ENCODE data around the gene APOA4. TPM values are rescaled to one million over a fixed set of nuclear protein-coding genes. Genes with fewer than 3 reads are reported as not detected.
A peak's percentile ranks its signal among the peaks of the same experiment; 100 is the strongest.

The APOA4 gene
- polyA plus RNA-seq, 1 of the 3 experiments (the other 2 are of a cell fraction) = not detected

DNA sequence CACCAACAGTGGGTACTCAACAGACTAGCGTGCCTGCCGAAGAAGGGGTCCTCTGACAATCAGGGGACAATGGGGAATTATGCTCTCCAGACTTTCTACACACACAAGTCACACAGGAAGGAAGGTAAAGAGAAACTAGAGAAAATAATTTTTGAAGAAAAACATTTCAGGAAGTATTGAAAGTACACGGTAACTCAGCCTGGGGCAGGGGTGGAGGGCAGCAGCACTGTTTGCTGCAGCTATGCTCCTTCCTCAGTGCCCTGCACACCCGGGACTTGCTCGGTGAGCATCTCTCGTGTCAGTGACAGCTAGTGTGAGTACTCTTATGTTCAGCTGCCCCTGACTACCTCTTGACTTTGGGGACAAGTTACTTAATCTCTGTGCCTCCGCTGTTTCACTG is 32.3 kb upstream of the APOA4 start:
- Histone ChIP-seq H3K79me2 (ENCODE audit: insufficient read depth) (no peaks in the 10 kb centered on the region), H3K4me3 (ENCODE audit: low read depth in 2 of 2, low read length in 1 of 2) (no peak overlapping the region), H3K4me2 (no peak overlapping the region), H3K4me1 (ENCODE audit: control insufficient read depth in 1 of 2, insufficient read depth in 2 of 2, low read depth in 1 of 2, low read length in 1 of 2) (peaks cover 25 to 33% of the 10 kb centered on the region in 2 experiments), H3K9me2 (no peaks in the 10 kb centered on the region), H3K9me3 (no peaks in the 10 kb centered on the region), H3K27me3 (ENCODE audit: insufficient read depth) (no peaks in the 10 kb centered on the region), H2AFZ (ENCODE audit: low read depth) (no peak overlapping the region), H3K27ac (ENCODE audit: low read depth in 2 of 2, low read length in 1 of 2) (no peak overlapping the region), H3K9ac (no peak overlapping the region), H4K20me1 (ENCODE audit: insufficient read depth) (no peaks in the 10 kb centered on the region), H3F3A (replicated peaks; ENCODE audit: insufficient read depth) (peaks cover 31% of the 10 kb centered on the region), H3K36me3 (replicated peaks in 1 of 2; ENCODE audit: control insufficient read depth in 1 of 2, insufficient read depth in 2 of 2, low read length in 1 of 2) (peaks cover 5 to 26% of the 10 kb centered on the region in 2 experiments)
- POLR2A ChIA-PET = no interaction called here
- no peak for DNase-seq
- no peak for TF ChIP-seq FOSL2 (IDR thresholded peaks at IDR 0.05; ENCODE audit: borderline replicate concordance, low read depth)
- TF ChIP-seq ELF1 (IDR thresholded peaks at IDR 0.05) = no peak
- no peak for TF ChIP-seq POLR2AphosphoS5 (IDR thresholded peaks at IDR 0.05; ENCODE audit: low read depth, low read length)
- no peak for TF ChIP-seq PBX3 (IDR thresholded peaks at IDR 0.05)
- TF ChIP-seq SMC3 (IDR thresholded peaks at IDR 0.05; ENCODE audit: low read depth, low read length) = no peak
- no peak for TF ChIP-seq NFIC (IDR thresholded peaks at IDR 0.05; ENCODE audit: borderline replicate concordance)
- no peak for TF ChIP-seq CTCF (IDR thresholded peaks at IDR 0.05)
- no peak for TF ChIP-seq TCF12 (IDR thresholded peaks at IDR 0.05)
- WGBS (ENCODE audit: low lambda C conversion rate) = 96% methylated on average over 5 of the region's 7 CpGs
- CTCF ChIA-PET = interaction anchor here (1.6 to 2.5 kb wide), 2 partner anchors 19 to 372 kb away, joined by 5 to 7 read pairs; no protein-coding TSS in a partner anchor

GRCh38 chr11:116853461-116854073 is 30.5 kb upstream of the APOA4 start:
- H3K4me3 ChIP-seq (ENCODE audit: low read depth in 2 of 2, low read length in 1 of 2) = no peak overlapping the region

More at GRCh38 chr11:116853461-116854073, 30.5 kb upstream of the APOA4 start:
- Histone ChIP-seq H3K9me2 (no peaks in the 10 kb centered on the region), H3K9ac (peak overlapping the region; percentile 40), H3F3A (replicated peaks; ENCODE audit: insufficient read depth) (peaks cover 31% of the 10 kb centered on the region), H4K20me1 (ENCODE audit: insufficient read depth) (no peaks in the 10 kb centered on the region), H3K4me2 (peak overlapping the region; percentile 16), H3K27me3 (ENCODE audit: insufficient read depth) (no peaks in the 10 kb centered on the region), H3K9me3 (no peaks in the 10 kb centered on the region), H3K79me2 (ENCODE audit: insufficient read depth) (no peaks in the 10 kb centered on the region), H3K27ac (ENCODE audit: low read depth in 2 of 2, low read length in 1 of 2) (peak overlapping the region in 1 of 2 experiments; percentile 79; a peak in 2 of 4 replicates), H3K36me3 (replicated peaks in 1 of 2; ENCODE audit: control insufficient read depth in 1 of 2, insufficient read depth in 2 of 2, low read length in 1 of 2) (peaks cover 7 to 20% of the 10 kb centered on the region in 2 experiments), H3K4me1 (ENCODE audit: control insufficient read depth in 1 of 2, insufficient read depth in 2 of 2, low read depth in 1 of 2, low read length in 1 of 2) (peaks cover 15 to 33% of the 10 kb centered on the region in 2 experiments), H2AFZ (ENCODE audit: low read depth) (no peak overlapping the region)
- POLR2A ChIA-PET = no interaction called here
- no peak for DNase-seq
- CTCF ChIA-PET = interaction anchor here (1.0 to 2.0 kb wide), 5 partner anchors 17 to 373 kb away, joined by 3 to 7 read pairs (median 5); no protein-coding TSS in a partner anchor
- TF ChIP-seq JUND (IDR thresholded peaks at IDR 0.05) = peak; percentile 36; the same call in 1 of the 2 replicates
- TF ChIP-seq FOXM1 (IDR thresholded peaks at IDR 0.05; ENCODE audit: low read depth) = 0 out of 2 replicates have a peak, but pooled peaks have one; percentile 23
- TF ChIP-seq TCF12 (IDR thresholded peaks at IDR 0.05) = peak; percentile 13; the same call in 1 of the 2 replicates
- peak; percentile 15; the same call in 1 of the 2 replicates for TF ChIP-seq PBX3 (IDR thresholded peaks at IDR 0.05)
- TF ChIP-seq FOSL2 (IDR thresholded peaks at IDR 0.05; ENCODE audit: borderline replicate concordance, low read depth) = no peak; the same call in 1 of the 2 replicates
- peak; percentile 63 for TF ChIP-seq NFIC (IDR thresholded peaks at IDR 0.05; ENCODE audit: borderline replicate concordance)
- no peak for TF ChIP-seq RFX5 (IDR thresholded peaks at IDR 0.05; ENCODE audit: low read length)
- WGBS (ENCODE audit: low lambda C conversion rate) = 48% methylated on average over 6 of the region's 6 CpGs

Data from SK-N-SH (cell line).